Prostate gland (tissue), 2 donors: ENCODE measurements around the gene IER3IP1.

Source experiments
- CTCF ChIP-seq, 4 experiments: fragments of 200-600 bp in 2 of 4; fragments of 450-650 bp in 2 of 4; sonication (generic) in 2 of 4; IDR thresholded peaks; 1 replicate in 3 of 4; 2 replicates in 1 of 4; pipeline ENCODE4 v1.5.1; 2016 to 2019; ENCODE audit warnings: antibody characterized with exemption in 4 of 4, mild to moderate bottlenecking in 2 of 4, moderate library complexity in 2 of 4
- POLR2A ChIP-seq: fragments of 450-650 bp; IDR thresholded peaks from one replicate; pipeline ENCODE4 v1.6.1; 2016; ENCODE audit warnings: antibody characterized with exemption, mild to moderate bottlenecking
- POLR2AphosphoS5 ChIP-seq: sonication (generic); formaldehyde crosslinking; IDR thresholded peaks from one replicate; pipeline ENCODE4 v1.6.1; 2017; ENCODE audit warnings: antibody characterized with exemption

- TF ChIP-seq POLR2A: no peak
- TF ChIP-seq CTCF (IDR thresholded peaks at IDR 0.05): no peak
- no peak for TF ChIP-seq POLR2AphosphoS5
These were observed 33.0 kb upstream of the IER3IP1 start for GRCh38 chr18:47209171-47209570.
